Effector CD8-positive, alpha-beta T cell (primary cell): ENCODE results near the gene CSNK1A1.
"Not testable (repeated sequence)": the region's sequence is repeated elsewhere in the genome, so short reads cannot be mapped to it uniquely, and the experiment has no call there.

ENCODE experiments used
- DNase-seq: peaks from one replicate; lab custom pipeline; 2025; lab: John Stamatoyannopoulos, UW

The CSNK1A1 gene

GRCh38 chr5:149529463-149529862 is 21.8 kb downstream of the CSNK1A1 start:
- no peak for DNase-seq

- no peak for DNase-seq
These were observed 22.8 kb downstream of the CSNK1A1 start for GRCh38 chr5:149528281-149529060.

DNA sequence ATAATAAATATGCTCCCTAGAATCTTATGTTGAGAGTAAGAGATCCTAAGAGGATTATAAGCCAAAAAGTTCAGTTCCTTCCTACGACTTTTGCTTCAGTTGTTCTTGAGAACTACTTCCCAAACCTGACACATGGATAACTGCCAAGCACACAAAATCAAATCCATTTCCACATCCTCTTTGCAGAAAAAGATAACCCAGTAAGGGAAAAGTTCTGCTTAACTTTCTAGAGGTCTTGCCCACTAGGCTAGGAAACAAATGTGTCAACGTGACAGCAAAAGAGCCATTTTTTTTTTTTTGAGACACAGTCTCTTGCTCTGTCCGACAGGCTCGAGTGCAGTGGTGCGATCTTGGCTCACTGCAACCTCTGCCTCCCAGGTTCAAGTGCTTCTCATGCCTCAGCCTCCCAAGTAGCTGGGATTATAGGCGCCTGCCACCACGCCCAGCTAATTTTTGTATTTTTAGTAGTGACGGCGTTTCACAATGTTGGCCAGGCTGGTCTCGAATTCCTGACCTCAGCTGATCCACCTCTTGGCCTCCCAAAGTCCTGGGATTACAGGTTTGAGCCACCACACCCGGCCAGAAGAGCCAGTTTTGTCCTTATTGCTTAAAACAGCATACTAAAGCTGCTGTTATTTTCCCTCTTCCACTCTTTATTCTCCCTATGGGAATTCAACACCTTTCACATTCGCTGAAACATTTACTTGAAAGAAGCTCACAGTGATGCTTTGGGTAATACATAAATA is 24.2 kb downstream of the CSNK1A1 start:
- DNase-seq = no peak

- no peak for DNase-seq
These were observed 29.2 kb downstream of the CSNK1A1 start for GRCh38 chr5:149521739-149522685.

- DNase-seq = no peak
These were observed 31.6 kb downstream of the CSNK1A1 start for GRCh38 chr5:149519601-149520000.

GRCh38 chr5:149518620-149519019 is 32.6 kb downstream of the CSNK1A1 start:
- DNase-seq = no peak

DNA sequence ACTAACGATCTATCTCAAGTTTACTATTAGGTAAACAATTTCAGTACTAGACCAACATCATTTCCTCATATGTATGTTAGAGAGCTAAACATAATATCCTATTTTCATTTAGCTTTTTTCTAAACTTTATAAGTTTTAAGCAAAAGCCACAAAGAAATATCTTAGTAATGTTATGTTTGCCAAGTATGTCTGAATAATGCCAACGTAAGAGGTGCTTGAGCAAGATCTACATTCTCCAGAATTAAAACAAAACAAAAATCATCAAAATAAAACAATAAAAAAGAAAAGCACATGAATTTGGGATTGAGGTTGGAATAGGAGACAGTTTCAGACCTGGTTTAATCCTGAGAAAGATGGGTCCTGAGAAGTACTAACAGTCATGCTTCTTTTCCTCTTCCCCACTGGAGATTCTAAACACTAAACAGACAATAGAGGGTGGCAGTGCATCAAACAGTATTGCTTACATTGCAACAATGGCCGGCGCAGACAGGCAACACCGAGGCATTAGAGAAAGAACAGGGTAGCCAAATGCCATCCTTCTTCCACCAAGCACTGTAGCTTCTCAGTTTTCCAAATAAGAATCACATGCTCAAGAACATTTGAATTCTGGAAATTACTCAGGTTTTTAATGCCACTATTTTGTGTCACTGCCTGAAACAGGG is 33.6 kb downstream of the CSNK1A1 start:
- DNase-seq = no peak

- no peak for DNase-seq
These were observed 36.7 kb downstream of the CSNK1A1 start for GRCh38 chr5:149514512-149514911.

DNA sequence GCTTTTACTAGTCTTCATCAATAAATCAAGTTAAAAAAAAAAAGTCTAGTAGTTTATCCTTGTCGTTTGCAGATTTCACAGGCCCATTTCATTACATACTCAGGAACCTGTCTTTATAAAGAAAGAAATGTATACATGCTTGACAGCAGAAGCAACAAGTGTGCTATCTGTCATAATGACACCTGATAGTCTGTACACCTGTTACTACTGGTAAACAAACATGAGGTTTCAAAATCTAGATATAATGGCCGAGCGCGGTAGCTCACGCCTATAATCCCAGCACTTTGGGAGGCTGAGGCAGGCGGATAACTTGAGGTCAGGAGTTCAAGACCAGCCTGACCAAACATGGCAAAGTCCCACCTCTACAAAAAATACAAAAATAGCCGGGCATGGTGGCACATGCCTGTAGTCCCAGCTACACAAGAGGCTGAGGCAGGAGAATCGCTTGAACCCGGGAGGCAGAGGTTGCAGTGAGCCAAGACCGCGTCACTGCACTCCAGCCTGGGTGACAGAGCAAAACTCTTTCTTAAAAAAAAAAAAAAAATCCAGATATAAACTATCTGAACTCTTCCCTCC is 37.8 kb downstream of the CSNK1A1 start:
- not testable (repeated sequence) for DNase-seq

DNA sequence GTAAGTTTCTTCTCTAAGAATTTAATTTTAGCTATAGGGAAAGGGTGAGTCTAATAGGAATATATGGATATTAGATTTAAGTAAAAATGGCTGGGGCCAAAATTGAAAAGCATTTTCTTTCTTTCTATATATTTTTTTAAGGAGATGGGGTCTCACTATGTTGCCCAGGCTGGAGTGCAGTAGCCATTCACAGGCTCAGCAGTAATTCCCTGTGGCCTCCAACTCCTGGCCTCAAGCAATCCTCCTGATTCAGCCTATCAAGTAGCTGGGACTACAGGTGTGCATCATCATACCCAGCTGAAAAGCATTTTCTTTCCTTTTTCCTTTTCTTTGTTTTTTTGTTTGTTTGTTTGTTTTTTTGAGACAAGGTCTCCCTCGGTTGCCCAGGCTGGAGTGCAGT is 41.1 kb downstream of the CSNK1A1 start:
- DNase-seq = no peak

DNA sequence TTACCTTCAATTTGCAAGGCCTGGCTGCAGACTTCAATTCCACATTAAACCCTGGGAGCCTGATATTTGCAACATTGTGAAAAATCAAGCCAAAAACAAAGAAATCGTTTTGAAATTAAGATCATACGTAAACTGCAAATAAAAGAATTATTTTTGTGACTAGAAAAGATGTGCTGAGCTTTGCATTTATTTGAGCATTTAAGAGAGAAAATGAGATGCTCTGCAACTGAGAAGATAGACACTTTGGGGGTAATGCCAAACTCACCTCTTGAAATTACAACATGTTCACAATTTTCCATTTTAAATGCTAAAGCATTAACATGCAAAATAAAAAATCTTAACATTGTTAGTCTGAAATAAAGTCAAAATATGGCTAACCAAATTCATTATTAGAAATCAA is 46.6 kb downstream of the CSNK1A1 start:
- no peak for DNase-seq

DNA sequence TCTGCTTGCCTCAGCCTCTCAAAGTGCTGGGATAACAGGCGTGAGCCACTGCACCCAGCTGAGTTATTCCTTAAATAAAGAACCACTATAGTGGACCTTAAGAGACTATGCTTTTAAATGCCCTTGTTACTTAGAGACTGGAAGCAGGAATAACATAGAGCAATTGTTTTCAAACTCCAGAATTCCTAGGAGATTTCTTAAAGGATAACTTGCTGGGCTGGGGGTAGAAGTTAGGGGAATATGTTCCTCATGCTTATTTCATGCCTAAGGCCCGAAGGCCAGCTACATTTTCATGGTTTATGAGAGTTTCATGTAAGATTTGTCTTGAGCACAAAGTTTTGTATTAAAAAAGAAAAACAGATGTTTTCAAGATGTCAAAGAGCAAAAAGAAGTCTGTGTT is 48.2 kb downstream of the CSNK1A1 start:
- no peak for DNase-seq

- no peak for DNase-seq
These were observed 50.2 kb downstream of the CSNK1A1 start for GRCh38 chr5:149500922-149501582.

- no peak for DNase-seq
These were observed 52.4 kb downstream of the CSNK1A1 start for GRCh38 chr5:149498724-149499336.

GRCh38 chr5:149497357-149497756 is 53.9 kb downstream of the CSNK1A1 start:
- DNase-seq = no peak

- no peak for DNase-seq
These were observed 54.3 kb downstream of the CSNK1A1 start for GRCh38 chr5:149496917-149497316.

GRCh38 chr5:149496166-149496565 is 55.1 kb downstream of the CSNK1A1 start:
- no peak for DNase-seq

- DNase-seq = no peak
These were observed 55.6 kb downstream of the CSNK1A1 start for GRCh38 chr5:149495673-149496072.

DNA sequence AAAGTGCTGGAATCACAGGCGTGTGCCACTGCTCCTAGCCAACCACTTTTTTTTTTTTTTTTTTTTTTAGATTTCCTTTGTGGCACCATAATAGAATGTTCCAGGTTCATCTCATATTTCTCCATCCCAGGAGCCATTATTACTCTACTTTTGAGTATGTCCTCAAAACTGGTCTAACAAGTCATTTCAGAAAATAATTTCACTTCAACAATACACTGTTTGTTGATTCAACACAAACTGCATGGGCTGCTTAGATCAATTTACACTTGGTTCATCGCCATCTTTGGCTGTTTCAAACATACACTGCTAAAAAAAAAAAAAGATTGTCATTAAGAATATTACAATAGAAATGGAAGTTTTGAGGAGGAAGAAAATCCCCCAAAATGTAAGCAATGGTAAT is 57.9 kb downstream of the CSNK1A1 start:
- no peak for DNase-seq

GRCh38 chr5:149492781-149493180 is 58.5 kb downstream of the CSNK1A1 start:
- no peak for DNase-seq
